Measurements from ENCODE around the gene PCYT1B. TPM values are rescaled to one million over a fixed set of nuclear protein-coding genes. Genes with fewer than 3 reads are reported as not detected.

PCYT1B gene
- total RNA-seq, 1 experiment from 2014 or later, result 20.7 TPM

- H3K27me3 Mint-ChIP-seq (ENCODE audit: low read depth), result no peaks in the 10 kb centered on the region
- H3K36me3 Mint-ChIP-seq, result no peaks in the 10 kb centered on the region; the same call in 1 of the 2 replicates
- H3K27ac Mint-ChIP-seq, result no peak overlapping the region
- POLR2A ChIA-PET, result no interaction called here
- CTCF ChIA-PET, result interaction anchor here (0.5 kb wide), 1 partner anchor 449 kb away, joined by 3 read pairs; no protein-coding TSS in a partner anchor
- no peak overlapping the region for H3K4me3 Mint-ChIP-seq
- ATAC-seq (no peak), DNase-seq (ENCODE audit: low spot score) (no peak)
- no peak for TF ChIP-seq SMAD4 (CRISPR knock-in tag; IDR thresholded peaks at IDR 0.05)
- no peak for TF ChIP-seq ZNF219 (CRISPR knock-in tag; IDR thresholded peaks at IDR 0.05; ENCODE audit: borderline replicate concordance)
- no peak for TF ChIP-seq FOXP1 (CRISPR knock-in tag; IDR thresholded peaks at IDR 0.05; ENCODE audit: borderline replicate concordance)
- no peak for TF ChIP-seq MLX (CRISPR knock-in tag; IDR thresholded peaks at IDR 0.05)
- TF ChIP-seq USF1 (CRISPR knock-in tag; IDR thresholded peaks at IDR 0.05), result no peak
- TF ChIP-seq PREB (CRISPR knock-in tag; IDR thresholded peaks at IDR 0.05; ENCODE audit: borderline replicate concordance), result no peak
- TF ChIP-seq AFF4 (CRISPR knock-in tag; IDR thresholded peaks at IDR 0.05; ENCODE audit: borderline replicate concordance), result no peak
- TF ChIP-seq JUN (CRISPR knock-in tag; IDR thresholded peaks at IDR 0.05), result no peak
- no peak for TF ChIP-seq ZNF425 (CRISPR knock-in tag; conservative IDR thresholded peaks at IDR 0.05)
- TF ChIP-seq NR2C2 (CRISPR knock-in tag; IDR thresholded peaks at IDR 0.05), result no peak
- no peak for TF ChIP-seq ZNF138 (CRISPR knock-in tag; conservative IDR thresholded peaks at IDR 0.05)
- TF ChIP-seq FOXP4 (CRISPR knock-in tag; IDR thresholded peaks at IDR 0.05), result no peak
- no peak for TF ChIP-seq ZNF317 (CRISPR knock-in tag; IDR thresholded peaks at IDR 0.05; ENCODE audit: borderline replicate concordance, low read depth)
- H3K4me1 Mint-ChIP-seq, result no peaks in the 10 kb centered on the region
- peaks cover 8% of the 10 kb centered on the region; the same call in 1 of the 2 replicates for H3K9me3 Mint-ChIP-seq
Observed at GRCh38 chrX:24629701-24630100, 17.4 kb downstream of the PCYT1B start.

GRCh38 chrX:24619647-24620046, 27.5 kb downstream of the PCYT1B start:
- Mint-ChIP-seq H3K36me3 (peaks cover 5% of the 10 kb centered on the region; the same call in 1 of the 2 replicates), H3K27ac (no peak overlapping the region), H3K9me3 (no peaks in the 10 kb centered on the region), H3K4me1 (peaks cover 11% of the 10 kb centered on the region; the same call in 1 of the 2 replicates), H3K4me3 (no peak overlapping the region), H3K27me3 (ENCODE audit: low read depth) (no peaks in the 10 kb centered on the region)
- POLR2A ChIA-PET, result interaction anchor here (0.6 kb wide), 1 partner anchor 379 kb away, joined by 3 read pairs; no protein-coding TSS in a partner anchor
- ATAC-seq, result no peak
- CTCF ChIA-PET, result no interaction called here
- no peak for DNase-seq (ENCODE audit: low spot score)
- TF ChIP-seq ZNF671 (CRISPR knock-in tag; IDR thresholded peaks at IDR 0.05) (no peak), CREM (CRISPR knock-in tag; IDR thresholded peaks at IDR 0.05) (no peak), ZNF219 (CRISPR knock-in tag; IDR thresholded peaks at IDR 0.05; ENCODE audit: borderline replicate concordance) (no peak), ERG (CRISPR knock-in tag; IDR thresholded peaks at IDR 0.05) (no peak), STAT6 (CRISPR knock-in tag; conservative IDR thresholded peaks at IDR 0.05; ENCODE audit: low read depth) (no peak), OVOL2 (CRISPR knock-in tag; IDR thresholded peaks at IDR 0.05; ENCODE audit: borderline replicate concordance) (no peak)

Measured in WTC11 (cell line).